Cortex of kidney (tissue), 1 donor: ENCODE measurements around the gene SLC2A5.

Experiments used
- DNase-seq: peaks from one replicate; lab custom pipeline; 2025; lab: John Stamatoyannopoulos, UW

SLC2A5 gene

DNA sequence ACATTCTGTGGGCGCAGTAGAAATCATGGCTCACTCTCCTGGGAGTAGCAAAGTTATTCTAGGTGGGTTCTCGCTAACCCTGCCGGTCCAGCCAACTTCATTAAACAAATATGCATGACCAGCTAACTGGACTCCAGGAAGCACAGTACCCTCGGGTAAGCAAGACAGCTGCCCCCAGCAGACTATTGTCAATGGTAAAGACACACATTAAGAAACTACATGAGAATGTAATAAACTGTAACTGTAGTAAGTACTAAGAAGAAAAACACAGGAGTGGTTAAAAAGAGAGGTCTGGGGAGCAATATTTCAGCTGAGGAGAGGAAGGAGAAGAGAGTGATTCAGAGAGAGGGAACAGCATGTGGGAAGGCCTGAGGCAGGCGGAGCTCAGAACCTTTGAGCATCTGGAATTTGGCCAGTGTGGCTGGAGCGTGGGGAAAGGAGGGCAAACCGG is 7.4 kb downstream of the SLC2A5 start:
- DNase-seq: no peak

GRCh38 chr1:9061252-9061960 is 8.0 kb downstream of the SLC2A5 start:
- no peak for DNase-seq

DNA sequence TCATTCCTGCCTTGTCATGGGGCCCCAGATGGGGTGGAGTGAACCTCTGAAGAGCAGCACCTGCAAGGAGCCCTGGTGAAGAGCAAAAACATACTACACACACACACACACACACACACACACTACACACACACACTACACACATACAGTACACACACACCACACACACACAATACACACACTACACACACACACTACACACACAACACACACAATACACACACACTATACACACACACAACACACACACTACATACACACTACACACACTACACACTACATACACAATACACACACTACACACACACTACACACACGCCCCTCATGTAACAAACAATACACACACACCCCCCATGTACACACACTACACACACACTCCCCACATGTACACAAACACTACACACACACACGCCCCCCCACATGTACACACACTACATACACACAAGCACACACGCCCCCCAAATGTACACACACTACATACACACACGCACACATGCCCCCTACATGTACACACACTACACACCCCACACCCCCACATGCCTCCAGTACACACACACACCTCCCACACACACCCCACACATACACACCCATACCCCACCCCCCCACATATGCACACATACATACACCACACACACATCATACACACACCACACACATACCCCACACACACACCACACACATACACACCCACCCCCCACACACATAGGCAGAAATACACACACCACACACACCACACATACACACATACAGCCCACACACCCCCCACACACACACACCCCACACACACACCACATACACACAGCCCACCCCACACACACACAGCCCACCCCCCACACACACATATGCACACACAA is 9.3 kb downstream of the SLC2A5 start:
- DNase-seq: no peak

- DNase-seq: no peak
Measured at GRCh38 chr1:9058465-9058864, 11.0 kb downstream of the SLC2A5 start.

DNA sequence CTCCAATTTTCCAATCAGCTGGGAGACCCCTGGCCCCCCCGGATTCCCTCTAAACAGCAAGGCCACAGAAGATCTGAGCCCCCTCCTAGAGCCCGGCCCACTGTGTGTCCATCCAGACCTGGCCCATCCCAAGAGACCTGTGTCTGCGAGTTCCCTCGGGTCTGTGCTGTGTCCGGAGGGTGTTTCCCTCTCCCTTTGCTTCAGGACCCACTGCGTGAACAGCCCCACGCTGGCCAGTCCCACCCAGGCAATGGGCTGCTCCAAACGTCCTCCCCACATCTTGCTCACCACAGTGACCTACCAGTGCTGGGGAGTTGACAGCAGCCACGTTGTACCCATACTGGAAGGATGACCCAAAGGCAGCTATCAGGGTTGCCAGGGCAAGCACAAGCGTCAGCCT is 11.6 kb downstream of the SLC2A5 start:
- DNase-seq: no peak

- DNase-seq: no peak
Measured at GRCh38 chr1:9052272-9053049, 17.0 kb downstream of the SLC2A5 start.

DNA sequence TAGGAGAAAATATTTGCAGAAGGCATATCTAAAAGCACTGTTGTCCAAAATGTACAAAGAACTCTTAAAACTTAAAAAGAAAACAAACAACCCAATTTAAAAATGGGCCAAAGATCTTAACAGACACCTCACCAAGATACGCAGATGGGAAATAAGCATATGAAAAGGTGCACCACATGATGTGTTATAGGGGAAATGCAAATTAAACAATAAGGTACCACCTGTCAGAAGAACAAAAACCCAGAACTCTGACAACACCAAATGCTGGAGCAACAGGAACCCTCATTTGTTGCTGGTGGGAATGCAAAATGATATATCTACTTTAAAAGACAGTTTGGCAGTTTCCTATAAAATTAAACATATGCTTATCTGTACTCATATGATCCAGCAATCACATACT is 18.1 kb downstream of the SLC2A5 start:
- no peak for DNase-seq

- DNase-seq: no peak
Measured at GRCh38 chr1:9050803-9051202, 18.6 kb downstream of the SLC2A5 start.

- no peak for DNase-seq
Measured at GRCh38 chr1:9048551-9048950, 20.9 kb downstream of the SLC2A5 start.

GRCh38 chr1:9047019-9047418 is 22.4 kb downstream of the SLC2A5 start:
- DNase-seq: no peak

- DNase-seq: no peak
Measured at GRCh38 chr1:9045861-9046510, 23.4 kb downstream of the SLC2A5 start.

- no peak for DNase-seq
Measured at GRCh38 chr1:9044236-9044635, 25.2 kb downstream of the SLC2A5 start.

- DNase-seq: no peak
Measured at GRCh38 chr1:9042272-9042671, 27.2 kb downstream of the SLC2A5 start.

DNA sequence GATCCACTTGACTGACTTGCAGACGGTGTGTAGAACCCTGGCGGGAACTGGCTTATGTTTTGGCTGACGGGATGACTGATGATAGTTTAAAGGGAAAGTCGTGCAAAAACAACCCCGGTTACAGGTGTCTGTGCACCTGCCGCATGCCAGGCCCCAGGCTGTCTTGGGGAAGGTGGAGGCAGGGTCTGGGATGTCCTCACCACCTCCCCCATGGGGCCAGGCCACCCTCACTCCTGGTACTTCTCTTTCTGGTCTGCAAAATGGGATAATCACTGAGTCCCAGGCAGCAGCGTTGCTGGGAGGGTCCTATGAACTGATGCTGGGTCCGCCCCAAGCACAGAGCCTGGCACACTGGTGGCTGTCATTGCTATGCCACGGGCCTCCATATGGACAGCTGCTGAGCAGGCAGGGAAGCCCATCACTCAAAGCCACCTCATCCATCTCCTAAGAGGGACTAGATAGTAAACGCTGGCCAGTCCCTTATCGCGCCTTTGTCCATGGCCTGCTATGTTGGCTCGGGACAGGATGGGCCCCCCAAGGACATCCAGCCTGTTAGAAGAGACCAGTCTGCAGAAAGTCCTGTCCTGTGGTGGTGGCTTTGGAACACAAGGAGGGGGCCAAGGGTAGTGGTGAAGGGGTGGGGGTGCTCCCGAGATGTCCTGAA is 28.2 kb downstream of the SLC2A5 start:
- DNase-seq: no peak

DNA sequence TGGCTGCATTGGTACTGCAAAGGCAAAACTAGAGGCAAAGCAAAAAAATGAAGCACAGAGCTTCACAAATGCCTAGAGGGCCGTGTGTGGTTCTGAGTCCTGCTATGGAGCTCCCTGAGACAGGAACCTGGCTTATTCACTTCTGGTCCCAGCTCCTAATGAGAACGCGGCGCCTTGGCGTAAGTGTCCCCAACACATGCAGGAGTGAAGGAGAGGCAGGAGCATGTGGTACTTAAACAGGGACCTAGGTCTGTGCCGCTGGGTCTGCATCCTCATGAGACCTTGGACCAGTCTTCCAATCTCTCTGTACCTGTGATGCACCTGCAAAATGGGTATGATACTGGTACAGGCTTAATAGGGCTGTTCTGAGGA is 28.8 kb downstream of the SLC2A5 start:
- no peak for DNase-seq

GRCh38 chr1:9039761-9040658 is 29.4 kb downstream of the SLC2A5 start:
- DNase-seq: no peak

DNA sequence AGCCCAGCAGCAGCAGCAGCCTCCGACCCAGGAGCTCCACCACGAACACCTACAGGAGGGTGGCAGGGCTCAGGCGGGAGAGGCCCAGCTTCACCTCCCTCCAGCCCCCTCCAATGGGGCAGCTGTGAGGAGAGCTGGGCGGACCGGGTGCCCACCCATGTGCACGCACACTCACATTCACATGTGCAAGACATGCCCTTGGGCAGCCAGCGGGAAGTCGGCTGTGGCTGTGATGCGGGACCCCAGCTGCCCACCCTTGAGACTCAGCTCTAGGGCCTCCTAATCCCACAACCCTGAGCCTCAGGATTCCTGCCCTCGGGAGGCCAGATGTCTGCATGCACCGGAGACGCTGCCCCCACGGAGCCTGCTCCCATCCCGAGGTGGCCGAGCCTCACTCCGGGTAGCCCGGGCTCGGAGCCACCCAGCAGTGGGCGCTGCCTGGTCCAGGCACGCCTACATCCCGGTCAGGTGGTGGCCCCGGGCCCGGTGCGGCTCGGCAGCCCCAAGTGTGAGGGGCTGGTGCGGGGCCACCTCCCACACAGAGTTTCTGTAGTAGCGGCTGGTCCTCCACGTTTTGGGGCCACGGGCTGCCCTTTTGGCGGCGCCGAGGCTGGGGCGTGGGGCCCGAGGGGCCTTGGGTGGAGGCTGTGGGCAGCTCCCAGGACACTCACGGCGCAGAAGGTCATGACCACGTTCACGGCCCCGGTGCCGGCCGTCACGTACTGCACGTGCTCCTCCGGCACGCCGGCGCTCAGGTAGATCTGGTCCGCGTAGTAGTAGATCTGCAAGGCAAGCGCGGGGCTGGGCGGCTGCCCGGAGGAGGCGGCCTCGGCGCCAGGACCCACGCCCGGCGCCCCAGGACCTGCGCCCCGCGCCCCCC is 30.3 kb downstream of the SLC2A5 start:
- no peak for DNase-seq

GRCh38 chr1:9038338-9038650 is 31.1 kb downstream of the SLC2A5 start:
- DNase-seq: no peak

- no peak for DNase-seq
Measured at GRCh38 chr1:9037476-9038337, 31.7 kb downstream of the SLC2A5 start.
